HCEC 1CT (cell line): ENCODE results near the gene PGAP3.
A peak's percentile ranks its signal among the peaks of the same experiment; 100 is the strongest.

ENCODE experiments used
- DNase-seq: peaks from one replicate; pipeline ENCODE4 v3.0.0-alpha.2; 2017

Gene PGAP3

DNA sequence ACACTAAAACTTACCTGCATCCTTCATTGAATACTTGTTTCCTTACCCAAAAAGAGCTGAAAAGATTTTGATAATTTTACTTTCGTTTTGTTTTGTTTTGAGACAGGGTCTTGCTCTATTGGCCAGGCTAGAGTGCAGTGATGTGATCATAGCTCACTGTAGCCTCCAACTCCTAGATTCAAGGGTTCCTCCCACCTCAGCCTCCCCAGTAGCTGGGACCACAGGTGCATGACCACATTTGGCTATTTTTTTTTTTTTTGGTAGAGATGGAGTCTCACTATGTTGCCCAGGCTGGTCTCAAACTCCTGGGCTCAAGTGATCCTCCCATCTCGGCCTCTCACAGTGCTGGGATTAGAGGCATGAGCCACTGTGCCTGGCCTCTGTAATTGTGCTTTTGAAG is 32.8 kb downstream of the PGAP3 start:
- no peak for DNase-seq

DNA sequence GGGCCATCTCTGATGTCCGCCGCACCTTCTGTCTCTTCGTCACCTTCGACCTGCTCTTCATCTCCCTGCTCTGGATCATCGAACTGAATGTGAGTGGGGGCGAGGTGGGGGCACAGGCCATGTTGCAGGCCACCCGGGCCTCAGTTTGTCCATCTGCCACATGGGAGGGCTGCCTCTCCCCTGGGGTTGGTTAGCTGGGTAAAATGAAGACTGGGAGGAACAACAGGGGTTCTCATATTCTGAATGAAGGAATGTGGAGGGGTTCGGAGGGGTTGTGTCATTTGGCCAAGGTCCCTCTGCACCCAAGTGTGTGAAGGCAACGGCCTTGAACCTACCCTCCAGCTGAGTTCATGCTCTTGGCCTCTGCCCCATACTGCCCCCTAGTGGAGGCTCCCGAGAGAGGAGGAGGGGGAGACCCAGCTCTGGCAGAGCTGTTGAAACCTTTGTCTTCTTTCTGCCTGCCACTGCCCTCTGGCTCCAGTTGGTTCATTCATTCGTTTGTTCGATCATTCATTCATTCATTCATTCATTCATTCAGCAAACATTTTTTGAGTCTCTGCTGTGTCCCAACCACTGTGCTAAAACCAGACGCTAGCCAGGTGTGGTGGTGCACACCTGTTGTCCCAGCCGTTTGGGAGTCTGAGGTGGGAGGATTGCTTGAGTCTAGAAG is 34.1 kb downstream of the PGAP3 start:
- no peak for DNase-seq

DNA sequence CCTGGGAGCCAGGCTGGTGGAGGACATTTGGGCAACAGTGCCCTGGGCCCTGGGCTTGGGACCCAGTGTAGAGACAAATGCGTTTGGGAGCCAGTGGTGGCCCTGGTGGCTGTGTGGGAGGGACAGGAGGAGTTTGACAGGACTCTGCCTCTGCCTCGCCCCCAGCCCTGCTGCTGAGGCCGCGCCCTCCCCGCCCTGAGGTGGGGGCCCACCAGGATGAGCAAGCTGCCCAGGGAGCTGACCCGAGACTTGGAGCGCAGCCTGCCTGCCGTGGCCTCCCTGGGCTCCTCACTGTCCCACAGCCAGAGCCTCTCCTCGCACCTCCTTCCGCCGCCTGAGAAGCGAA is 34.6 kb downstream of the PGAP3 start:
- no peak for DNase-seq

DNA sequence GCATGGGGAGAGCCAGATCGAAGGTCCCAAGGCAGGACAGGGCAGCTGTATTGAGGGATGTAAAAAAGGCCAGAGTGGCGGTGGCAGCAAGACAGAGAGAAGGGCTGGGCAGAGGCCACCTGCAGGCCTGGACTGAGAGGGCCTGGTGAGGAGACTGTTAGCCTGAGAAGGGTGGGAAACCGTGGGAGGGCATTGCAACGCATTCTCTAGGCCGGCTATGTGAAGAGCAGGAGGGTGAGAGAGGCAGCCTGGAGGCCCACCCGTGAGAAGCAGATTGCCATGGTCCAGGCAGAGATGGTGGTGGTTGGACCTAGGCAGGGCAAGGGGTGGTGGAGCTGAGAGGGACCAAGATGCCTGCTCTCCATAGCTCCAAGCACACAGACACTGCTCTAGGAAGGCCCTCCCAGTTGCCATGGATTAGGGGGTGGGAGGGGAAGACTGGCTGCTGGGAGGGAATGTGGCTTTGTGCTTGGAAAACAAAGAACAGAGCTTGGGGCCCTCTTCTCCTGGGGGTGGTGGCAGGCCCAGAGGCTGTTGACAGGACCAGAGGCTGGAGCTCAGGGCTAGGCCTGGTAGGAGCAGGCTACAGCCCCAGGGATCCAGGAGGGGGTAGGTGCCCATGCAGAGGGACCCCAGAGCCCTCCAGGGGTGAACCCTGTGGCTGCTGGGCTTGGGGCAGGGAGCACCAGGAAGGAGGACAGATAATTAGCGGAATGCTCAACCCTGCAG is 35.1 kb downstream of the PGAP3 start:
- no peak for DNase-seq

DNA sequence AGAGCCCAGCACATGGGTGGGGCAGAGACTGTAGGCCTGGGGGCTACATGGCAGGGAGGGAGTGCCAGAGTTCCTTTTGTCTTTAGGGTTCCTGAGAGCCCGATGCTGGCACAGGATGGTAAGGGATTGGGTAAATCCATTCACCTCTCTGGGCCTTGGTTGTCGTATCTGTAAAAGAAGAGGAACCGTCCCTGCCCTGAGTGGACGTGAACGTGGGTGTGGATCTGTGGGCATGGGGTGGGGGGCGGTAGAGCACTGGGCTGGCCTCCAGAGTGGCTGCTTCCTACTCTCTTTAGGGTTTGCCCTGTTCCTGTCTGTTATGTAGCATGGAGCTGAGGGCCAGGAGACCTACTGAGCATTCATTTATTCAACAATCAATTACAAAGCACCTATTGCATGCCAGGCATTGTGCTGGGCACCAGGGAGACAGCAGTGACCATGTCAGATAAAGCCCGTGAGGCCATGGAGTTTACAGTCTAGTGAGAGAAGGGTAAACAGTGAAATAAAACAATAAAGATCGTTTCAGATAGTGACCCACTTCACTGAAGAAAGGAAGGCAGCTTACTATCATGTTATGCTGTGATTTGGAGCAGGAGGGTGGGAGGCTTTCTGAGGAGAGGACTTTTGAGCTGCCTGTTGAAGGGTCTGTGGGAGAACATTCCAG is 35.8 kb downstream of the PGAP3 start:
- no peak for DNase-seq

DNA sequence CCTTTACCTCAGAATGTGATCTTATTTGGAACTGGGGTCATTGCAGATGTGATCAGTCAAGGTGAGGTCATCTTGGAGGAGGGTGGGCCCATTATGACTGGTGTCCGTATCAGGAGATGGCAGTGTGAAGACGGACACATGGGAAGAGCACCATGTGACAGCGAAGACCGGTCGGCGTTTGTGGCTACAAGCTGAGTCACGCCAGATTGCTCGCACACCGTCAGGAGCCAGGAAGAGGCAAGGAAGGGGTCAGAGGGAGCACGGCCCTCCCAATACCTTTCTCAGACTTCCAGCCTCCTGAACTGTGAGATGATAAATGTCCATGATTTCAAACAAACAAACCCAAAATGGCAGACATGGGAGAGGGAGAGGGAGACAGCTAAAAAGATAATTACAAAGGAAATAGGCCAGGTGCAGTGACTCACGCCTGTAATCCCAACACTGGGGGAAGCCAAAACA is 37.7 kb downstream of the PGAP3 start:
- no peak for DNase-seq

DNA sequence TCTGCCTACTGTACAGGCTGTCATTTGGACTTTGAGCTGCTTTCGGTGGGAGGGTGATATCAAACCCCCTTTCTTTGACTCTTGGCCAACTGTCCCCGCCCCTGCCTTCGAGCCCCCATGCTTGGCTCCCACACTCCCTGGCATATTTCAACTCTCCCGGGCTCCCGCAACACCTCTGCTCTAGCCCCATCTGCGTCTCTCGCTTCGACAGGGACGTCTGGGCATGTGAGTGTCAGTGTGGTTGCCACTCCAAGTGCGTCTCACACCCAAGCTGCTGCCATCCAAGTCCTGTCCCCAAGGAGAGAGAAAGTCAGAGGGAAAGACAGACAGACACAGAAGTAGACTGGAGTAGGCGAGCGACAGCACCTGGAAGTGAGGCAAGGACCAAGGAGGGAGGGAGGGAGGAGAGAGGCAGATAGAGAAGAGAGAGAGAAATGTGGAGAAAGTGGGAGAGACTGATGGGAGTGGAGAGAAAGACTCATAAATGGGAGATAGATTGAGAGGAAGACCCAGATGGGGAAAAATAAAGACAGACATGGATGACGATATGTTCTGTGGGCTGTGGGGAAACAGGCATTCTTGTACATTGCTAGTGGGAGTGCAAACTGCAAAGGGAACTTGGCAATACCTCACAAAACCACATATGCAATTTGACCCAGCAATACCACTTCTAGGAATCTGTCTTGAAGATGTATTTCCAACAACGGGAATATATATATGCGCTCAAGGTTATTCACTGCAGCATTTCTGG is 39.1 kb downstream of the PGAP3 start:
- DNase-seq, result no peak

DNA sequence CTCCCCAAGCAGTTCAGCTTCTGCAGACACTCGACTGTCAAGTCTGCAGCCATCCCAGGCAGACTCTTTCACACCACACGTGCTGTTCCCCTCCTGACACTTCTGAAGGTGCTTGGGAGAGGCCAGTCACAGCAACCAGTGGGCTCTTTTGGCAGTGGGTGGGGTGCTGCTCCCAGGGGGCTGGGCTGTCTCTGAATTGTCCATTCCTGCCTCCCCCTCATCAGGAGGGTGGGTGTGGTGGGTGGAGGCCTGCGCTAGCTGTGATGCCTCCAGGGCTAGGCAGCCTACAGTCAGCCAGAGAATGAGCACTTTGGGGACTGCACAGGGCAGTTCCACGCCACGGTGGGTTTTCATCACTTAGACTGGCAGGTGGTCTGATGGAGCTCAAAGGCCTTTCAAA is 40.6 kb downstream of the PGAP3 start:
- DNase-seq, result no peak

DNA sequence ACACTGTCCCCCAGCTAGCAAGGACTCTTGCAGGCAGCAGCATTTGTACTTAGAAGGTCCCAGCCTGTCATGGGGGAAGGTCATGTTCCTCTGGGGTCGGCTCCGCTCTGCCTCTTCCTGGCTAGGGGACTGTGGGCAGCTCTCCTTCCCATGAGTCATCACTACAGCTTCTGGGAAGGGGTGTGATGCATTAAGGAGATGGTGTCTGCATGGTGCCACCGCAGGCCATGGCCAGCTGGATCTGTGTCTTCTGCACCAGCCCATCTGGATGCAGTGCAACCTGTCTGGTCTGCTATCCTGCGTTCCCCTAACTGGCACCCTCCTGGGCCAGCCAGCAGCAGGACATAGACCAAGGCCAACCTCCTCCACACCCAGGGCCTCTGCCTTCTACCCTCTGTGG is 44.6 kb downstream of the PGAP3 start:
- DNase-seq, result no peak

DNA sequence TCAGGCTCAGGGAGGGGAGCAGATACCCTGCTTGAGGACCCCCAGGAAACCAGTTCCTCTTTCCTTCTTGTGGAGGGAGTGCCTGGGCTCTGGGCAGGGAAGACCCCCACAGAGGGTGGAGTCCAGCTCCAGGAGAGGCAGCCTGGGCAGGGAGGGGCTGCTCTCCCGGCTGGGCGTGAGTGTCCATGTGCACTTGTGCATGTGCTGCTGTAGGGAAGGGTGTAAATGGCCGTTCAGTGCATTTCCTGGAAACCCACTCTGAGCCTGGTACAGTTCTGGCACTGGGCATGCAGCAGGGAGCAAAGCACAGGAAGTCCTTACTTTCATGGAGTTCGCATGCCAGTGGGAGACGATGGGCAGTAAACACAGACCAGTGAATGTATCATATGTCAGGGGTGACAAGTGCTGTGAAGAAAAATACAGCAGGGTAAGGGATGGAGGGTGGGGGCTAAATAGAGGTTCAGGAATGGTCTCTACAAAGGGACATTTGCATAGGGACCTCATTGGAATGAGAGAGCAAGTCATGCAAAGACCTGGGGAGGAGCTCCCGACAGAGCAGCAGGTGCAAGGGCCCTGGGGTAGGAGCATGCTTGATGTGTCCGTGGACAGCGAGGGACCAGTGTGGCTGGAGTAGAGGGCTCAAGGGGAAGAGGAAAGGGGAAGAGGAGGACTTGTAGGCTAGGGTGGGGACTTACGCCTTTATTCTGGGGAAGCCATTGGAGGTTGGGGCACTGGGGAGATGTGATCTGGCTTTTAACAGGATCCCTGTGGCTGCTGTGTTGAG is 45.4 kb downstream of the PGAP3 start:
- DNase-seq, result no peak

DNA sequence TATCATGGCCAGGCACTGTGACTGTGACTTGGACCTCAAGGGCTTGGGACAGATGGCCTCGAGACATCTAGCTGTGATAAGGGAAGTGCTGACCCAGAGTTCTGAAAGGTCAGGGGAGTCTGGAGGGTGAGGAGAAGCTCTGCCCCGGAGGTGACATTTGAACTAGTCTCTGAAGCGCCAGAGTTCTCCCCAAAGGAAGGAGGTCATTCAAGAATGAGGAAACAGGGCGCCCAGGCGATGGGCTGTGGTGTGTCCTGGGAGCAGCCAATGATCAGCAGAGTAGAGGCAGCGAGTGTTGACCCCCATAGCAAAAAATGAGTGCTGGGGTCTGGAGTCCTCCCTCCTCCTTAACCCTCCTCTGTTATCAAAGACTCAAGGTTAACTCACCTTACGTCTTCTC is 46.0 kb downstream of the PGAP3 start:
- DNase-seq, result no peak

DNA sequence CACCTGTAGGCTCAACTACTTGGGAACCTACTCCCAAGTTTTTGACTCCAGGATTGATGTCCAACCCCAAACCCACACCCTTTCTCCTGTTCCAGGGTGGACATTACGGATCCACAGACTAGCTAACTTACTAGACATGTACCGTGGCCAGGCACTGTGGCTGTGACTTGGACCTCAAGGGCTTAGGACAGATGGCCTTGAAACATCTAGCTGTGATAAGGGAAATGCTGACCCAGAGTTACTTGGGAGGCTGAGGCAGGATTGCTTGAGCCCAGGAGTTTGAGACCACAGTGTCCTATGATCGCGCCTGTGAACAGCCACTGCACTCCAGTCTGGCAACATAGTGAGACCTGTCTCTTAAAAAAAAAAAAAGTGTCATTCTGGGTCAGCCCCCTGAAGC is 46.8 kb downstream of the PGAP3 start:
- DNase-seq, result no peak

DNA sequence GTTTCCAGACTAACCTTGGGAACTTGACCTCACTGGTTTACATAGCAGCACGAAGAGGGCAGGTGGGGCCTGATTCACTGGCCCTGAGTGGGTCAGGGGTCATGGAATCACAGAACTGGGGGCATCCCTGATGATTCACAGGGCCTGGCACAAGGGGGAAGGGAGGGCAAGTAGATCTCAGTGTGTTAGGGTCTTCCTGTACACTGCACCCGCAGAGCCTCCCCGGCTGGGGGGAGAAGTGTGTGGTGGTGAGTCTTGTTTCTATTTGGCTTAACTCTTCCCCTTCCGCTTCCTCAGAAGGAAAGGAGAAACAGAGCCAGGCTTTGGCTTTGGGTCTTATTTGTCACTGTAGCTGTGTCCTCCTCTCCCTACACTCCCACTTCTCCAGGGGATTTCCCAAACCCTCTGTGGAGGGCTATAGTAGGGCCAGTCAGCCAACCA is 47.2 kb downstream of the PGAP3 start:
- DNase-seq, result no peak

DNA sequence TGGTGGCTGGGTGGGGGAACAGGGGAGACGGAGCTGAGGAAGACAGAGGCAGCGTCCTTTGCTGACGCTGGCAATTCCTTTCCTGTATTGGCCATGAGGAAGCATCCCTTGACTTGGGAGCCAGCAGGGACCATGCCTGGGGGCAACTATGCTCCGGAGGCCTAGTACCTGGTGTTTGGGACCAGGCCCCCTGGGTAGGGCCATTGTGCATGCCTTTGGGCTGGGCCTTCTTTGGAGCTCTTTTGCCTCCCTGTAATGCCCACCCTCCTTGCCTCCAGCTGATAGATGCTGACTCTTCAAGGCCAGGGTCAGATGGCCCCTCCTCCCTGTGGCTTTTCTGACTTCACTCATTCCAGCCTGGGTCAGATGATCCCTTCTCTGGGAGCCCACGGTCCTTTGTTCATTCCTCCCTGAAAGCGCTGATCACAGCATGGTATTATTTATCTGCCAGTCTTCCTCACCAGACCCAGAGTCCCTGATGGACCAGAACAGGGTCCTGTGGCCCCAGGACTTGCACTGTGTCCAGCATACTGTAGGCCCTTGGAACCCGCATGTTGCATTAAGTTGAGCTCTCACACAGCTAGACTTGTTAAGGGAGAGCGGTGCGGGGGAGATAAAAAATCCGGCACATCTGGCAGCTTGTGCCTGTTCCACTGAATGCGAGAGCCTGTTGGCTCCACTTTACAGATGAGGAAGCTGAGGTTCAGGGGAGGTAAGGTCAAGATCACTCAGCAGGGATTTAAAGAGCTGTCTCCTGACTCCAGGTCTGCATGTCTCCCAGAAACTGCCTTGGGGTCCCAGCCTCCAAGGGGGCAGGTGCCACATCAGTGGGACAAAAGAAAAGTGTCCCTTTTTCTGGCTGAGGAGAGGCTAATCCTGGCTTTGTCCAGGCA is 48.0 kb downstream of the PGAP3 start:
- no peak for DNase-seq

DNA sequence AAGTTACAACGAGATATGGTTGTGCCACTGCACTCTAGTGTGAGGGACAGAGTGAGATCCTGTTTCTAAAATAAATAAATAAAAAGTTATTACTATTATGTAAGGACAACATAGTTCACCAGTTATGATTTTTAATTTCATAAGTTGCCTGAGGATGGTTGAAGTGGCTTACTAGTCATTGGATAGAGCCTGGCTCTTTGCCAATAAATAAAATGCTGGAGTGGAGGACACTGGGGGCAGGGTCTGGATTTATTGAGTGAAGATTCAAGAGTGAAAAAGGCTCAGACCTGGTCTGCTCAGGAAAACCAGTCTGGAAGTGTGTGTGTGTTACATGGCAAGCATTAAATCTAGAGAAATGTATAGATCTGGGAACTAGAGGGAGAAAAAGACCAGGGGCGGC is 48.8 kb downstream of the PGAP3 start:
- DNase-seq, result no peak

DNA sequence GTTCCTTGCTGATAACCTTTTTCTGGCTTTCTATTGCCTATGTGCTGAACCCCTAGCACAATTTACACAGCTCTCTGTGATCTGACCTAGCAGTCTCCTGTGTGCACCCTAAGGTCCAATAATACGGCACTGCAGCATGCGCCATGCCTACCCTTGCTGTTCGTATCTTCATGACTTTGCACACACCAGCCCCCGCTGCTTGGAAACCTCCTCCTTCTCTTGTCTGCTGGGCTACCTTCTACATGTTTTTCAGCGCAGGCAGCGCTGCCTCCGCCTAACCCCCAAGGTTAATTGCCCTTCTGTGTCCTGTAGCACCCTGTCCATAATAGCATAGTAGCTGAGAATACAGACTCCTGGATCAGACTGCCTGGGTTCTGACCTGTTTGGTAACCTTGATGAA is 49.5 kb downstream of the PGAP3 start:
- no peak for DNase-seq

DNA sequence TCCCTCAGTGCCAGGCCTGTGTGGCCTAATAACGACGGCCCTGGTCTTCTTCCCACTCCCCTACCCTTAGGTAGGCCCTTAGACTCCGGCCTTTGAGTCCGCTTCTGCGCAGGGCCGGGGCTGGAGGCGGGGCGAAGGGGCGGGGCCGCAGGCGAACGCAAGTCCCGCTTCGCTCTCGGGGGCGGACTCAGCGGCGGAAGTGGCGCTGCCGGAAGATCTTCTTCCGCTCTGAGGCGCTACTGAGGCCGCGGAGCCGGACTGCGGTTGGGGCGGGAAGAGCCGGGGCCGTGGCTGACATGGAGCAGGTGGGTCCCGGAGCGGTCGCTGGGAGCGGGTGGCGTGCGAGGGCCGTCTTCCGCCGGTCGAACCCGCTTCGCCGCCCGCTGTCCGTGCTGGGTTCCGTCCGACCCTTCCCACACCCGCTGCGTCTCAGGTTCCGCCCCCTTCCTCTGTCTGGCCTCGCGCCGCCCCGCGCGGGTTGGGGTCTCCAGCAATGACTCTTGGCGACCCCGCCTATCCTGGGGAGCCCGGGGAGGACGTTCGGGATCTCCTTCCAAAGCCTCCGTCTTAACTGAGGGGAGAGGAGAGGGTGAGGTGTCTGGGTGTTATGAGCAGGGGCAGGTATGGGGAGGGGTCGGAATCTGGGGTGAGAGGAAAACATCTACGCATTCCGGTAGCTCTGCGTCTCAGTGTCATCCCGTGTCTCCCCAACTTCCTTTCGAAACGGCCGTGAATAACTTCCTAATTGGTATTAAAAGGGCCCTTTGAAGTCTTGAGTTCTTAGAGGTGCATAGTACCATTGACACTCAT is 50.7 kb downstream of the PGAP3 start, which contains the start of gene STARD3:
TSS of gene STARD3 (plus strand) at position 218 of the 810 bp plus-strand sequence. CDS start 16,388 bp downstream, outside the sequence.
- DNase-seq, result peak; percentile 77

DNA sequence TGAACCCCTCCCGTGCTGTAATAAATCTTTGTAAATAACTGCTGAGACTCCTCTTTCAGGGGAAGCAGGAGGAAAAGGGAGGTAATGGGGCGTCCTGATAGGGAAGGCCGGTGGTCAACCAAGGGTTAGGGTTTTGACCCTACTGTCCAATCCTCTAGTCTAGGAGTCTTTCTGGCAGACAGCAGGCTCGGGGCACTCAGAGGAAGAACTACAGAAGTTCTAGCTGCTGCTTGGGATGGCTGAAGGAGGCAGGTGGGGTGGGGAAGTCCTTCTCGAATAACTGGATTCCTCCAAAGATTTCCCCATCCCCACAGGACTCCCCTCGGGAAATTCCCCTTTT is 51.3 kb downstream of the PGAP3 start:
- no peak for DNase-seq

DNA sequence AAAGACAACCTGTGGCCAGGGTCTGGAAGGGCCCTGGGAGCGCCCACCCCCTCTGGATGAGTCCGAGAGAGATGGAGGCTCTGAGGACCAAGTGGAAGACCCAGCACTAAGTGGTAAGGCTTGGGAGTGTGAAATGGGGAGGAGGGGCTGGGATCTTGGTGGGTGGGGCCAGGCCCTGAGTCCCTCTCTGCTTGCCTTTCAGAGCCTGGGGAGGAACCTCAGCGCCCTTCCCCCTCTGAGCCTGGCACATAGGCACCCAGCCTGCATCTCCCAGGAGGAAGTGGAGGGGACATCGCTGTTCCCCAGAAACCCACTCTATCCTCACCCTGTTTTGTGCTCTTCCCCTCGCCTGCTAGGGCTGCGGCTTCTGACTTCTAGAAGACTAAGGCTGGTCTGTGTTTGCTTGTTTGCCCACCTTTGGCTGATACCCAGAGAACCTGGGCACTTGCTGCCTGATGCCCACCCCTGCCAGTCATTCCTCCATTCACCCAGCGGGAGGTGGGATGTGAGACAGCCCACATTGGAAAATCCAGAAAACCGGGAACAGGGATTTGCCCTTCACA is 52.2 kb downstream of the PGAP3 start:
- DNase-seq, result no peak

DNA sequence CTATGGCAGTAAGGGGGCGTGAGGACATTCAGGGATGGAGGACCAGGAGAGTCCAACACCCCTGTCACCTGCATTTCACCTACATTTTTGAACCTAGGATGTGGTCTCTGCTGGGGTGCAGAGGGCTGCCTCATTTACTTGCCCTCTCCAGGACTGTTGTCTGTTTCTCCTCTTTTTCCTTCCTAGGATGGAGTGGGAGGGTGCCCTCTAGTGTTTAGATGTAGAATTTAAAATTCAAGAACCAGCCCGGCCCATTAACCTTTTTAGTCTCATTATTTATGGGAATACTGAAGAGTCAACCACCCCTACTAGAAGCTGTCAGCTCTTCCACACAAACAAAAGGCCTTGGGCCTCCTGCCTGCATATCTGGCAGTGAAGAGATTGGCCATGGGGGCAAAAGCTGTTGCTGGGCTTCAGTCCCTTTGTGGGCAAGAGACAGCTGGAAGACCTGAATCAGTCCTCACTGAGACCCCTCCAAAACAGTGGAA is 53.4 kb downstream of the PGAP3 start:
- DNase-seq, result peak; percentile 39
